ENCODE measurements around the gene NPM1.

Gene NPM1

DNA sequence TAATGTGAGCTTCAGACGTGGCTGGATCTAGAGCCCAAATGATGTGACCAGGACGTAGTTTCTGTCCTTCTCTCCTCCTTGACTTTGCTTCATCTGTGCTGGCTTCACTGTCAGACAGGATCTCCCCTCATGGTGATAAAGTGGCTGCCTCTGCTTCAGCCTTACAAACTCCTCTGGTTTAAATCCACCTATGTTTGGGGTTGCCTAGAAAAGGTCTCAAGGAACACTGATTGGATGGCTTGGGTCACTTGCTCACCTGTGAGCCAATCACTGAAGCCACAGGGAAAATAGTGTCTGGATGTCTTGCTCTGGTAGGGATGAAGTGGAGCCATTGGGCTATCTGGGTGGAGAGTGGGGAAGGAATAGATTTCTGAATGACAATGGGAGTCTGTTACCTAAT, 67.9 kb downstream of the NPM1 start:
- DNase-seq, result no peak
- no peak overlapping the region for H3K27ac ChIP-seq
- H3K4me3 ChIP-seq (ENCODE audit: low read depth, low read length), result no peak overlapping the region
- TF ChIP-seq CTCF (IDR thresholded peaks at IDR 0.05; ENCODE audit: low read depth, low read length), result no peak
- no peaks in the 10 kb centered on the region for H3K36me3 ChIP-seq
- H3K27me3 ChIP-seq (ENCODE audit: insufficient read depth, low read depth, severe bottlenecking), result no peaks in the 10 kb centered on the region
- H3K9me3 ChIP-seq (ENCODE audit: severe bottlenecking), result no peaks in the 10 kb centered on the region

- Histone ChIP-seq H3K27me3 (ENCODE audit: insufficient read depth, low read depth, severe bottlenecking) (no peaks in the 10 kb centered on the region), H3K36me3 (no peaks in the 10 kb centered on the region), H3K27ac (no peak overlapping the region), H3K9me3 (ENCODE audit: severe bottlenecking) (no peaks in the 10 kb centered on the region), H3K4me3 (ENCODE audit: low read depth, low read length) (no peak overlapping the region)
- DNase-seq, result no peak
- TF ChIP-seq CTCF (IDR thresholded peaks at IDR 0.05; ENCODE audit: low read depth, low read length), result no peak
Observed at GRCh38 chr5:171457208-171457981, 69.7 kb downstream of the NPM1 start.

DNA sequence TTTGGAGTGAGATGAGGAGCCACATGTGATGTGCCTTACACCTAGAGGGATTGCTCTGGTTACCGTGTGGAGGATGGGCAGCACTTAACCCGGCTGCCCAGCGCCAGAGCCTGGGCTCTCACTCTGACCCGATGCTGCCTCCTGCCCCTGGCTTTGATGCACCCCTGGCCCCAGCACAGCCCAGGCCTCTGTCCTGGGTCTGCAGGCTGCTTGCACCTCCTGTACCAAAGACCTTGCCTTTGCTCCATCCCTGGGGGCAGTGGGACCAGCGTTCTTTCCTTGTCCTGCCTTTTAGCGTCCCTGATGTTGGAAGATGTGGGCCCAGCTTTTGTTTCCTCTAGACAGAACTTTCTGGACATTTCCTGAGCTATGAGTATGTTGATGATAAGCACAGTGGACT, 72.2 kb downstream of the NPM1 start:
- H3K27ac ChIP-seq, result no peak overlapping the region
- H3K27me3 ChIP-seq (ENCODE audit: insufficient read depth, low read depth, severe bottlenecking), result no peaks in the 10 kb centered on the region
- DNase-seq, result no peak
- H3K9me3 ChIP-seq (ENCODE audit: severe bottlenecking), result peaks cover 4% of the 10 kb centered on the region
- H3K4me3 ChIP-seq (ENCODE audit: low read depth, low read length), result no peak overlapping the region
- no peak for TF ChIP-seq CTCF (IDR thresholded peaks at IDR 0.05; ENCODE audit: low read depth, low read length)
- H3K36me3 ChIP-seq, result no peaks in the 10 kb centered on the region

All from WERI-Rb-1 (cell line).